Keratinocyte (primary cell): ENCODE data around the gene RAB23. TPM values are rescaled to one million over a fixed set of nuclear protein-coding genes. Genes with fewer than 3 reads are reported as not detected.

ENCODE experiments used
- DNase-seq: peaks from one replicate; pipeline ENCODE4 v3.0.0-alpha.2; 2011; ENCODE audit warnings: low read depth, missing footprints, low spot score
- FAIRE-seq: peaks from 2 replicates; lab custom pipeline; 2011; peaks lifted over from hg19 to GRCh38; lab: Jason Lieb, UNC
- H2AFZ ChIP-seq: 2 replicates; pipeline ENCODE4 v1.6.0; 2012; ENCODE audit warnings: low read length, control low read depth, inconsistent platforms; ENCODE audit not compliant: control insufficient read depth
- H3K27ac ChIP-seq: 2 replicates; pipeline ENCODE4 v1.5.1; 2011; ENCODE audit warnings: low read length; ENCODE audit not compliant: control insufficient read depth, insufficient read depth
- H3K27me3 ChIP-seq: 3 replicates; pipeline ENCODE4 v1.6.0; 2011; ENCODE audit warnings: low read length; ENCODE audit not compliant: control insufficient read depth, insufficient read depth; ENCODE audit errors: extremely low read depth
- H3K36me3 ChIP-seq, 2 experiments: 2 replicates in 1 of 2; 3 replicates in 1 of 2; pipeline ENCODE4 v1.5.1; 2011; ENCODE audit warnings: low read length in 2 of 2, mild to moderate bottlenecking in 1 of 2; ENCODE audit not compliant: control insufficient read depth in 2 of 2, insufficient read depth in 2 of 2; ENCODE audit errors: extremely low read depth in 1 of 2
- H3K4me1 ChIP-seq: 3 replicates; pipeline ENCODE4 v1.5.1; 2011; ENCODE audit warnings: low read length; ENCODE audit not compliant: control insufficient read depth, insufficient read depth; ENCODE audit errors: extremely low read depth
- H3K4me2 ChIP-seq: 3 replicates; pipeline ENCODE4 v1.6.0; 2011; ENCODE audit warnings: low read depth, low read length; ENCODE audit not compliant: control insufficient read depth, insufficient read depth; ENCODE audit errors: extremely low read depth
- H3K4me3 ChIP-seq, 3 experiments: fragments of 200-600 bp in 1 of 3; sonication (generic) in 1 of 3; 2 replicates in 2 of 3; 3 replicates in 1 of 3; pipeline ENCODE4 v1.5.1; 2011 to 2016; ENCODE audit warnings: low read length in 3 of 3, mild to moderate bottlenecking in 3 of 3, control low read depth in 2 of 3, inconsistent platforms in 1 of 3, low read depth in 1 of 3, mixed read lengths in 1 of 3, mixed run types in 1 of 3, moderate library complexity in 1 of 3; ENCODE audit not compliant: control insufficient read depth in 2 of 3, insufficient read depth in 2 of 3; ENCODE audit errors: extremely low read depth in 1 of 3
- H3K79me2 ChIP-seq: 2 replicates; pipeline ENCODE4 v1.6.0; 2012; ENCODE audit warnings: low read length; ENCODE audit not compliant: control insufficient read depth, insufficient read depth
- H3K9ac ChIP-seq: 3 replicates; pipeline ENCODE4 v1.6.0; 2011; ENCODE audit warnings: low read length; ENCODE audit not compliant: control insufficient read depth, insufficient read depth; ENCODE audit errors: extremely low read depth
- H3K9me1 ChIP-seq: 3 replicates; pipeline ENCODE4 v1.6.0; 2011; ENCODE audit warnings: low read length; ENCODE audit not compliant: control insufficient read depth, insufficient read depth; ENCODE audit errors: extremely low read depth
- H3K9me3 ChIP-seq: 2 replicates; pipeline ENCODE4 v1.5.1; 2012; ENCODE audit warnings: low read depth, low read length; ENCODE audit not compliant: control insufficient read depth
- H4K20me1 ChIP-seq: 3 replicates; pipeline ENCODE4 v1.6.0; 2011; ENCODE audit warnings: low read length; ENCODE audit not compliant: control insufficient read depth, insufficient read depth; ENCODE audit errors: extremely low read depth
- CTCF ChIP-seq, 3 experiments: IDR thresholded peaks in 1 of 3; conservative IDR thresholded peaks in 1 of 3; optimal IDR thresholded peaks in 1 of 3; 2 replicates in 2 of 3; 3 replicates in 1 of 3; pipeline versions ENCODE3 to v1.5.1; 2011; ENCODE audit warnings: low read length in 3 of 3, mild to moderate bottlenecking in 3 of 3, moderate library complexity in 2 of 3, control low read depth in 1 of 3, inconsistent platforms in 1 of 3; ENCODE audit not compliant: insufficient read depth in 2 of 3; ENCODE audit errors: extremely low read depth in 1 of 3
- EZH2 ChIP-seq: IDR thresholded peaks from one replicate; pipeline ENCODE4 v1.6.1; 2012; ENCODE audit warnings: inconsistent platforms, mild to moderate bottlenecking, low read length, moderate library complexity
- dilution Hi-C: fragments of 300-500 bp; cut with MboI; formaldehyde crosslinking; loops from one replicate; pipeline ENCODE4 v1.7.0; 2020; ENCODE audit warnings: low sequenced_read_pairs; ENCODE audit not compliant: extremely low pct_ligation_motif_present
- polyA plus RNA-seq, 5 experiments: library from polyadenylated mRNA; depleted of rRNA in 3 of 5; stranded (reverse) in 3 of 5; stranded (forward) in 1 of 5; unstranded in 1 of 5; fragments of >200 nt; gene quantifications; 1 replicate in 1 of 5; 2 replicates in 3 of 5; 3 replicates in 1 of 5; pipeline versions ENCODE4 v1.2.1 to v1.2.3, GENCODE V29; 2011 to 2012; ENCODE audit warnings: missing spikeins in 2 of 5, low read depth in 1 of 5, low replicate concordance in 1 of 5

The RAB23 gene
- polyA plus RNA-seq, 1 donor (not counting 4 experiments of a cell fraction or from before 2014, with no cell fraction given): 14.6 TPM

GRCh38 chr6:57262488-57262887 is 40.4 kb upstream of the RAB23 start:
- Histone ChIP-seq H3K9me1 (no peaks in the 10 kb centered on the region), H3K27me3 (no peaks in the 10 kb centered on the region), H3K4me3 (no peak overlapping the region), H2AFZ (no peak overlapping the region), H3K9ac (no peak overlapping the region), H3K9me3 (no peaks in the 10 kb centered on the region), H3K4me2 (no peak overlapping the region), H4K20me1 (no peaks in the 10 kb centered on the region), H3K79me2 (no peaks in the 10 kb centered on the region), H3K4me1 (peaks cover 19% of the 10 kb centered on the region), H3K36me3 (no peaks in the 10 kb centered on the region), H3K27ac (no peak overlapping the region)
- dilution Hi-C loops: no loop called here
- DNase-seq: no peak
- FAIRE-seq: no peak
- no peak for TF ChIP-seq EZH2
- TF ChIP-seq CTCF (optimal IDR thresholded peaks at IDR 0.05 in 1 of 3, IDR thresholded peaks at IDR 0.05 in 1 of 3, conservative IDR thresholded peaks at IDR 0.05 in 1 of 3; ENCODE audit: extremely low read depth in 1 of 3, insufficient read depth in 2 of 3, low read length in 3 of 3): no peak

- peaks cover 16% of the 10 kb centered on the region for H3K4me1 ChIP-seq
- DNase-seq (no peak), FAIRE-seq (no peak)
- H3K79me2 ChIP-seq: no peaks in the 10 kb centered on the region
- H2AFZ ChIP-seq: no peak overlapping the region
- no peak overlapping the region for H3K9ac ChIP-seq
- H3K9me1 ChIP-seq: no peaks in the 10 kb centered on the region
- H3K9me3 ChIP-seq: no peaks in the 10 kb centered on the region
- no peak overlapping the region for H3K27ac ChIP-seq
- no peak overlapping the region for H3K4me2 ChIP-seq
- no peak for TF ChIP-seq EZH2
- TF ChIP-seq CTCF (optimal IDR thresholded peaks at IDR 0.05 in 1 of 3, IDR thresholded peaks at IDR 0.05 in 1 of 3, conservative IDR thresholded peaks at IDR 0.05 in 1 of 3; ENCODE audit: extremely low read depth in 1 of 3, insufficient read depth in 2 of 3, low read length in 3 of 3): no peak
- H3K4me3 ChIP-seq: no peak overlapping the region
- H3K27me3 ChIP-seq: no peaks in the 10 kb centered on the region
- dilution Hi-C loops: no loop called here
- H3K36me3 ChIP-seq: no peaks in the 10 kb centered on the region
- no peaks in the 10 kb centered on the region for H4K20me1 ChIP-seq
These were observed 39.8 kb upstream of the RAB23 start for GRCh38 chr6:57261926-57262325.
